Measurements from ENCODE around the gene DNAJC12.

The DNAJC12 gene

DNA sequence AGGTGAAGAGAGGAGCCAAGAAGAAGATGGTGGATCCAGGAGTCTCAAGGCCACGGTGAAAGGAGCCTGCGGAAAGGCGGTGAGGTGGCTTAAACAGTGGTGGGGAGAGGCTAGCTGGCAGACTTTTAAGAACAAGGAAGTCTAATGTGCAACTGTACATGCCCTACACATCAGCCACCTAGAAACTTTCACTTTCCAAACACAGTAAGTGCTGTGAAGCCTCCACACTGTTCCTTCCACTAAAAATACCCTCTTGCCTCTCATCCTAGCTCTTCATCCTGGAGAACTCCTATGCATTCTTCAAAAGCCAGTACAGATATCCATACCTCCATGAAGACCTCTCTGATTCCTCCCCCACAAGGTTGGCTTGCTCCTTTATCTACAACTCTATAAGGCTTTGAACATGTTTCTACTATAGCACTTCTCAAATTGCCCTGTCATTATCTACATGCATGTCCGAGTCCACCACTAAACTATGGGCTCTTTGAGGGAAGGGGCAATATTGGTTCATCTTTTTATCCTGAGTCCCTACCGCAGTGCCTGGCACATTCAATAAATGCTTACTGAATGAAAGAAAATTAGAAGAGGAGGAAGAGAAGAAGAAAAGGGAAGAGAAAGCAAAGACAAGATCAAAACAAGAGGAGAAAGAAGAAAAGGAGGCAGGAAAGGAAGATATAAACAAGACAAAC, 54.2 kb downstream of the DNAJC12 start:
- TF ChIP-seq ZBTB7A (IDR thresholded peaks at IDR 0.05; ENCODE audit: low read depth), result no peak
- no peak for TF ChIP-seq FOXM1 (IDR thresholded peaks at IDR 0.05; ENCODE audit: borderline replicate concordance, low read depth)
- no peak for TF ChIP-seq CEBPB (IDR thresholded peaks at IDR 0.05)
- TF ChIP-seq CREB1 (IDR thresholded peaks at IDR 0.05; ENCODE audit: low read depth), result no peak
- no peak for TF ChIP-seq EP300 (IDR thresholded peaks at IDR 0.05; ENCODE audit: borderline replicate concordance)
- TF ChIP-seq TEAD4 (IDR thresholded peaks at IDR 0.05), result no peak
- TF ChIP-seq, protein P1, sequence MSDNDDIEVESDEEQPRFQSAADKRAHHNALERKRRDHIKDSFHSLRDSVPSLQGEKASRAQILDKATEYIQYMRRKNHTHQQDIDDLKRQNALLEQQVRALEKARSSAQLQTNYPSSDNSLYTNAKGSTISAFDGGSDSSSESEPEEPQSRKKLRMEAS (IDR thresholded peaks at IDR 0.05), result no peak
- TF ChIP-seq, protein P2, sequence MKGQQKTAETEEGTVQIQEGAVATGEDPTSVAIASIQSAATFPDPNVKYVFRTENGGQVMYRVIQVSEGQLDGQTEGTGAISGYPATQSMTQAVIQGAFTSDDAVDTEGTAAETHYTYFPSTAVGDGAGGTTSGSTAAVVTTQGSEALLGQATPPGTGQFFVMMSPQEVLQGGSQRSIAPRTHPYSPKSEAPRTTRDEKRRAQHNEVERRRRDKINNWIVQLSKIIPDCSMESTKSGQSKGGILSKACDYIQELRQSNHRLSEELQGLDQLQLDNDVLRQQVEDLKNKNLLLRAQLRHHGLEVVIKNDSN (IDR thresholded peaks at IDR 0.05), result no peak

DNA sequence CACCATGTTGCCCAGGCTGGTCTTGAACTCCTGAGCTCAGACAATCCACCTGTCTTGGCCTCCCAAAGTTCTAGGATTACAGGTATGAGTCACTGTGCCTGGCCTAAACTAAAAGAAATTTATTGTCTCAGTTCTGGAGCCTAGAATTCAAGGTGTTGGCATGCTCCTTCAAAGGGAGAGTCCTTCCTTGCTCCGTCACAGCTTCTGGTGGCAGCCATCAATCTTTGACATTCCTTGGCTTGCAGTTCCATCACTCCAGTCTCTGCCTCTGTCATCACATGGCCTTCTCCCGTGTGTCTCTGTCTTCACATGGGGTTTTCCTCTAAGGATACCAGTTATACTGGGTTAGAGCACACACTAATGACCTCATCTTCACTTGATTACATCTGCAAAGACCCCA, 55.5 kb downstream of the DNAJC12 start:
- TF ChIP-seq, protein P1 (IDR thresholded peaks at IDR 0.05), result no peak
- no peak for TF ChIP-seq TEAD4 (IDR thresholded peaks at IDR 0.05)
- no peak for TF ChIP-seq RAD21 (IDR thresholded peaks at IDR 0.05; ENCODE audit: low read depth)
- TF ChIP-seq, protein P3, sequence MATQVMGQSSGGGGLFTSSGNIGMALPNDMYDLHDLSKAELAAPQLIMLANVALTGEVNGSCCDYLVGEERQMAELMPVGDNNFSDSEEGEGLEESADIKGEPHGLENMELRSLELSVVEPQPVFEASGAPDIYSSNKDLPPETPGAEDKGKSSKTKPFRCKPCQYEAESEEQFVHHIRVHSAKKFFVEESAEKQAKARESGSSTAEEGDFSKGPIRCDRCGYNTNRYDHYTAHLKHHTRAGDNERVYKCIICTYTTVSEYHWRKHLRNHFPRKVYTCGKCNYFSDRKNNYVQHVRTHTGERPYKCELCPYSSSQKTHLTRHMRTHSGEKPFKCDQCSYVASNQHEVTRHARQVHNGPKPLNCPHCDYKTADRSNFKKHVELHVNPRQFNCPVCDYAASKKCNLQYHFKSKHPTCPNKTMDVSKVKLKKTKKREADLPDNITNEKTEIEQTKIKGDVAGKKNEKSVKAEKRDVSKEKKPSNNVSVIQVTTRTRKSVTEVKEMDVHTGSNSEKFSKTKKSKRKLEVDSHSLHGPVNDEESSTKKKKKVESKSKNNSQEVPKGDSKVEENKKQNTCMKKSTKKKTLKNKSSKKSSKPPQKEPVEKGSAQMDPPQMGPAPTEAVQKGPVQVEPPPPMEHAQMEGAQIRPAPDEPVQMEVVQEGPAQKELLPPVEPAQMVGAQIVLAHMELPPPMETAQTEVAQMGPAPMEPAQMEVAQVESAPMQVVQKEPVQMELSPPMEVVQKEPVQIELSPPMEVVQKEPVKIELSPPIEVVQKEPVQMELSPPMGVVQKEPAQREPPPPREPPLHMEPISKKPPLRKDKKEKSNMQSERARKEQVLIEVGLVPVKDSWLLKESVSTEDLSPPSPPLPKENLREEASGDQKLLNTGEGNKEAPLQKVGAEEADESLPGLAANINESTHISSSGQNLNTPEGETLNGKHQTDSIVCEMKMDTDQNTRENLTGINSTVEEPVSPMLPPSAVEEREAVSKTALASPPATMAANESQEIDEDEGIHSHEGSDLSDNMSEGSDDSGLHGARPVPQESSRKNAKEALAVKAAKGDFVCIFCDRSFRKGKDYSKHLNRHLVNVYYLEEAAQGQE (IDR thresholded peaks at IDR 0.05; ENCODE audit: low read depth), result no peak
- TF ChIP-seq FOXM1 (IDR thresholded peaks at IDR 0.05; ENCODE audit: borderline replicate concordance, low read depth), result no peak
- TF ChIP-seq, protein P2 (IDR thresholded peaks at IDR 0.05), result no peak

DNA sequence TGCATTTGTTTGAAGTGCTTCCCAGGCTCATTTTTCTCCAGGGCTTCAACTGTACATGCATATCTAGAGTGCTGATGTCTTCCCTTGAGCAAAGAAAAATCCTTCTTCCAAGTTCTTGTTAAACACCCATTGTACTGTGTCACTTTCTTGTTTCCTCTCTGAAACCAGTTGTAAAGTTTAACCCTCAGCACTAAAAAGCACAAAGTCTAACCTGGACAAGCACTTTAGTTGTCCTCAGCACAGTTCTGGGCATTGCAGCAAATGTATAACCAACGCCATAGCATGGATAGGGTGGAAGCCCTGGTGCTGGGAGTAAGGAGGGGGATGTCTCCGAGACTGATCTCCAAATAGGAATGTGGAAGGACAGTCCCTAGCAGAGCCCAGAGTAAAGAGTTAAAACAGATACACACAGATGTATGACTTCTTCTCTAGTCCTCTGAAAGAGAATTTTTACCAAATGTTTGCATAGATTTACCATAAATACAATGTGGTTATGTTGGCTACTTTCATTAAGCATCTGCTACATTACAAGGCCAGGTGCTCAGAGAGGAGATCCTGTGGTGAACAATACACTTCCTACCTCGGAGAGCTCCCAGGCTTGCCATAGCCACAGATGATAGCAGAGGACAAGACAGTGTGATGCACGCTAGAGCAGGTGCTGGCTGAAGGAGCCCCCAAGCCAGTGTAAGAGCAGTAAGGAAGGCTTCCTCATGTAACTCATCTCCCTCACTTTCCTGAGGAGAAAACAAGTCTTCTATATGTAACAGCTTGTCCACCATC, 57.0 kb downstream of the DNAJC12 start:
- TF ChIP-seq EGR1 (IDR thresholded peaks at IDR 0.05) (no peak), TCF12 (IDR thresholded peaks at IDR 0.05; ENCODE audit: low read depth) (no peak), ZBTB7A (IDR thresholded peaks at IDR 0.05; ENCODE audit: low read depth) (no peak)
- TF ChIP-seq, protein P3 (IDR thresholded peaks at IDR 0.05; ENCODE audit: low read depth), result peak; percentile 72

DNA sequence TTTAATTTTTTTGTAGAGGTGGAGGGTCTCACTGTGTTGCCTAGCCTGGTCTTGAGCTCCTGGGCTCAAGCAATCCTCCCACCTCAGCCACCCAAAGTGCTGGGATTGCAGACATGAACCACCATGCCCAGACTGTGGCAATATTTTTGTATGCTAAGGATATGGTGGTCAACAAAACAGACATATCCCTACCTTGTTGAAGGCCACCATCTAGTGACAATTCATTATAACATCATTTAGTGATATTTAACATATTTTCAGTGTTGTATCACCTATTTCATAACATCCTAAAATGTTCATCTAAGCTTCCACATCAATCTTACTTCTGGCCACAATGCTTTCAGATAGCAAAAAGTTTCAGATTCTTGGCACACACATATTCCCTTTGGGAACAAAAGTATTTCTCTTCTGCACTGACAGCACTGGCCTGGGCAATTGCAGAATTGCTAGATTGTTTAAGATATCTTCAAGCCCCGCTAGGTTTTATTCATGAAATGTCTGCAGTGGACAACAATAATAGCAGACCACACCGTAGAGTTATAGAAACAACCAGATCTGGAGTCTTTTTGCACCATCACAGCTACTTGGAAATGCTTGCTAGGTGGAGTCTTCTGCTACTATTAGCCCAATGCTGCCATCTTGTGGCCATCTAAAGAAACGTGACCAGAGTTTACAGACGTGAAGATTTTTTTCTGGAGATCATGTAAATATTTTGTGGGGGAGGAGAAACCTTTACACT, 58.4 kb downstream of the DNAJC12 start:
- no peak for TF ChIP-seq YY1 (IDR thresholded peaks at IDR 0.05; ENCODE audit: low read depth)
- TF ChIP-seq RAD21 (IDR thresholded peaks at IDR 0.05; ENCODE audit: low read depth), result peak; percentile 96

DNA sequence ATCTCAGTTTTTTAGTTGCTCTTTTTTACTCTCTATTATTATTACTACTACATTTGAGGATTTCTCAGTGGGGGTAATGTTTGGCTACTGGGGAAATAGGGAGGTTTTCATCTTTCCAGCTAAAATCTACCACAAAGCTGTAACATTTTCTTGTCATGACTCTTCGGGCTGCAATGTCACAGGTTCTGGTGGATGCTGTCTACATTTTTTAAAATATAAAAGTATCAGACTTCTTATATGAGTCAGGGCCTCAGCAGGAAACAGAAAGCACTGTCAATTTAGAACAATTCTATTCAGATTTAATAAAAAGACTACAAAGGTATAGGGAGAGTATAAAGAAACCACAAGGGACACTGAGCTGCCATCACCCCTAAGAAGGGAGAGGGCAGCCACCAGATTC, 61.6 kb downstream of the DNAJC12 start:
- TF ChIP-seq, protein P1 (IDR thresholded peaks at IDR 0.05), result no peak
- TF ChIP-seq RAD21 (IDR thresholded peaks at IDR 0.05; ENCODE audit: low read depth), result no peak
- TF ChIP-seq EGR1 (IDR thresholded peaks at IDR 0.05), result no peak
- no peak for TF ChIP-seq CREB1 (IDR thresholded peaks at IDR 0.05; ENCODE audit: low read depth)
- no peak for TF ChIP-seq ZBTB7A (IDR thresholded peaks at IDR 0.05; ENCODE audit: low read depth)

DNA sequence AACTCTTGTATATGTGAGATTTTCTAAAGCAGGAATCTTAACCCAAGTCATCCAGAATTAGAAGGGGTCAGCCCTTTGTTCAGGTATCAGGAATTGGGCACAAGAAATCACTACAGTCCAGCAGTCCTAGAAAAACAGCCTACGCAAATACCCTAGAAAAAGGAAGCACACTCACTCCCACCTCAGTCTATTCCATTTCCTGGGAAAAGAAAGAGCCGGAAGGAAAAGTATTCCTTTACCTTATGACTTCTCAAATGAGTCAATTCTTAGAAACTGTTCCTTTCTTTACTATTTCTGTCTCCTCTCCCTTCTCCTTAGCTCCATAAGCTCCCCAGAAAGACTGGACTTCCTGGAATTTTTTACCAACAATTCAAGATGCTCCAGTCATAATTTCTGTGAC, 62.7 kb downstream of the DNAJC12 start:
- TF ChIP-seq EGR1 (IDR thresholded peaks at IDR 0.05) (no peak), YY1 (IDR thresholded peaks at IDR 0.05; ENCODE audit: low read depth) (no peak), CREB1 (IDR thresholded peaks at IDR 0.05; ENCODE audit: low read depth) (no peak), TCF12 (IDR thresholded peaks at IDR 0.05; ENCODE audit: low read depth) (no peak), CEBPB (IDR thresholded peaks at IDR 0.05) (no peak), EP300 (IDR thresholded peaks at IDR 0.05; ENCODE audit: borderline replicate concordance) (no peak), NFIC (IDR thresholded peaks at IDR 0.05) (no peak), FOXM1 (IDR thresholded peaks at IDR 0.05; ENCODE audit: borderline replicate concordance, low read depth) (no peak), RAD21 (IDR thresholded peaks at IDR 0.05; ENCODE audit: low read depth) (no peak), TEAD4 (IDR thresholded peaks at IDR 0.05) (no peak)
- TF ChIP-seq, protein P2 (IDR thresholded peaks at IDR 0.05), result no peak
- TF ChIP-seq, protein P3 (IDR thresholded peaks at IDR 0.05; ENCODE audit: low read depth), result no peak
- TF ChIP-seq, protein P1 (IDR thresholded peaks at IDR 0.05), result no peak

Measured in Ishikawa (cell line).